NOMO-1 (cell line): ENCODE measurements around the gene MYPOP.
"Not testable (repeated sequence)": the region's sequence is repeated elsewhere in the genome, so short reads cannot be mapped to it uniquely, and the experiment has no call there.

Source experiments
- DNase-seq, 2 experiments: peaks; one replicate each; lab custom pipeline; 2025; ENCODE audit not compliant: unreplicated experiment in 2 of 2; lab: John Stamatoyannopoulos, UW

MYPOP gene

GRCh38 chr19:45908956-45909355, 6.5 kb upstream of the MYPOP start:
- no peak for DNase-seq

- no peak for DNase-seq
Measured at GRCh38 chr19:45906221-45906620, 3.8 kb upstream of the MYPOP start.

- DNase-seq: no peak
Measured at GRCh38 chr19:45905011-45905410, 2.6 kb upstream of the MYPOP start.

- DNase-seq: peak; percentile 96 to 98
Measured at GRCh38 chr19:45902651-45903625, 525 bp upstream of the MYPOP start.

GRCh38 chr19:45901432-45901911, 941 bp downstream of the MYPOP start:
- peak; percentile 49 to 62 for DNase-seq

GRCh38 chr19:45900738-45901431, 1.5 kb downstream of the MYPOP start:
- DNase-seq: no peak

GRCh38 chr19:45899919-45900589, 2.4 kb downstream of the MYPOP start:
- DNase-seq: no peak

GRCh38 chr19:45899253-45899652, 3.2 kb downstream of the MYPOP start:
- DNase-seq: no peak

GRCh38 chr19:45897261-45897812, 5.1 kb downstream of the MYPOP start:
- DNase-seq: no peak

GRCh38 chr19:45895983-45896599, 6.3 kb downstream of the MYPOP start:
- not testable (repeated sequence) for DNase-seq

- DNase-seq: no peak
Measured at GRCh38 chr19:45895519-45895972, 6.9 kb downstream of the MYPOP start.

GRCh38 chr19:45890877-45891276, 11.5 kb downstream of the MYPOP start:
- DNase-seq: no peak

GRCh38 chr19:45889210-45889885, 13.1 kb downstream of the MYPOP start:
- DNase-seq: no peak

GRCh38 chr19:45887200-45887710, 15.2 kb downstream of the MYPOP start:
- no peak for DNase-seq

- peak; percentile 89 to 93 for DNase-seq
Measured at GRCh38 chr19:45886427-45887199, 15.8 kb downstream of the MYPOP start.

- peak; percentile 90 to 92 for DNase-seq
Measured at GRCh38 chr19:45885556-45886426, 16.6 kb downstream of the MYPOP start, which contains the start of gene IRF2BP1. Gene IRF2BP1 (minus strand): TSS chr19:45886141. CDS start chr19:45885774, 367 bp downstream.

- no peak for DNase-seq
Measured at GRCh38 chr19:45884682-45885555, 17.5 kb downstream of the MYPOP start.
